KMS-11 (cell line): ENCODE data around the gene RPRD2.

ENCODE experiments used
- H2AFZ ChIP-seq: fragments of 200-600 bp; sonication (generic); 2 replicates; pipeline ENCODE4 v1.6.1; 2016; ENCODE audit warnings: antibody characterized with exemption, mixed run types, low read depth
- H3K27ac ChIP-seq: fragments of 200-600 bp; sonication (generic); 2 replicates; pipeline ENCODE4 v1.6.1; 2016; ENCODE audit warnings: mild to moderate bottlenecking, mixed run types
- H3K27me3 ChIP-seq: fragments of 200-600 bp; sonication (generic); 2 replicates; pipeline ENCODE4 v1.6.1; 2017; ENCODE audit warnings: mild to moderate bottlenecking, low read depth, mixed run types, moderate library complexity; ENCODE audit not compliant: insufficient read depth
- H3K36me3 ChIP-seq: fragments of 200-600 bp; sonication (generic); 2 replicates; pipeline ENCODE4 v1.6.1; 2017; ENCODE audit warnings: mild to moderate bottlenecking, mixed run types; ENCODE audit not compliant: insufficient read depth
- H3K4me1 ChIP-seq: fragments of 200-600 bp; sonication (generic); 2 replicates; pipeline ENCODE4 v1.6.1; 2016; ENCODE audit warnings: mild to moderate bottlenecking, low read depth, mixed run types; ENCODE audit not compliant: poor library complexity, severe bottlenecking
- H3K4me2 ChIP-seq: fragments of 200-600 bp; sonication (generic); 2 replicates; pipeline ENCODE4 v1.7.0; 2016; ENCODE audit warnings: mild to moderate bottlenecking, mixed run types
- H3K4me3 ChIP-seq: fragments of 200-600 bp; sonication (generic); IDR thresholded peaks from 2 replicates; pipeline ENCODE4 v1.6.1; 2017; ENCODE audit warnings: low read depth, low read length, mixed read lengths; ENCODE audit not compliant: insufficient read depth
- H3K79me2 ChIP-seq: fragments of 200-600 bp; sonication (generic); 2 replicates; pipeline ENCODE4 v1.6.1; 2016; ENCODE audit warnings: low read depth, mixed run types; ENCODE audit not compliant: insufficient read depth
- H3K9ac ChIP-seq: fragments of 200-600 bp; sonication (generic); 2 replicates; pipeline ENCODE4 v1.6.1; 2016; ENCODE audit warnings: mild to moderate bottlenecking, mixed run types
- H4K20me1 ChIP-seq: fragments of 200-600 bp; sonication (generic); 2 replicates; pipeline ENCODE4 v1.6.1; 2016; ENCODE audit warnings: mild to moderate bottlenecking, mixed run types; ENCODE audit not compliant: insufficient read depth
- CTCF ChIP-seq: fragments of 200-600 bp; sonication (generic); conservative IDR thresholded peaks from 2 replicates; pipeline ENCODE4 v1.6.1; 2017; ENCODE audit warnings: low read depth, mild to moderate bottlenecking, antibody characterized with exemption, low read length, moderate library complexity, mixed read lengths

Gene RPRD2

GRCh38 chr1:150332651-150333290 is 31.2 kb upstream of the RPRD2 start:
- peaks cover 76% of the 10 kb centered on the region; the same call in 1 of the 2 replicates for H3K36me3 ChIP-seq

GRCh38 chr1:150346316-150346715 is 17.6 kb upstream of the RPRD2 start:
- peaks cover 34% of the 10 kb centered on the region; the same call in 1 of the 2 replicates for H3K36me3 ChIP-seq
- H4K20me1 ChIP-seq: no peaks in the 10 kb centered on the region
- H3K4me2 ChIP-seq: no peak overlapping the region
- no peak for TF ChIP-seq CTCF
- no peak overlapping the region for H2AFZ ChIP-seq
- H3K4me1 ChIP-seq: no peaks in the 10 kb centered on the region
- H3K9ac ChIP-seq: no peak overlapping the region
- H3K27me3 ChIP-seq: no peaks in the 10 kb centered on the region
- H3K27ac ChIP-seq: no peak overlapping the region
- H3K4me3 ChIP-seq: no peak overlapping the region
- H3K79me2 ChIP-seq: no peaks in the 10 kb centered on the region

More at GRCh38 chr1:150332651-150333290, 31.2 kb upstream of the RPRD2 start:
- H3K27ac ChIP-seq: no peak overlapping the region
- H2AFZ ChIP-seq: no peak overlapping the region
- peaks cover 4% of the 10 kb centered on the region; the same call in 1 of the 2 replicates for H3K79me2 ChIP-seq
- H3K4me1 ChIP-seq: no peaks in the 10 kb centered on the region
- no peak for TF ChIP-seq CTCF
- no peak overlapping the region for H3K4me2 ChIP-seq
- H3K27me3 ChIP-seq: no peaks in the 10 kb centered on the region
- H3K4me3 ChIP-seq: no peak overlapping the region
- no peak overlapping the region for H3K9ac ChIP-seq
- H4K20me1 ChIP-seq: no peaks in the 10 kb centered on the region

GRCh38 chr1:150352866-150353265 is 11.1 kb upstream of the RPRD2 start:
- H4K20me1 ChIP-seq: no peaks in the 10 kb centered on the region
- H3K4me1 ChIP-seq: no peaks in the 10 kb centered on the region
- H3K79me2 ChIP-seq: no peaks in the 10 kb centered on the region
- H3K9ac ChIP-seq: no peak overlapping the region
- no peak overlapping the region for H2AFZ ChIP-seq
- no peak overlapping the region for H3K27ac ChIP-seq
- H3K36me3 ChIP-seq: peaks cover 9% of the 10 kb centered on the region; the same call in 1 of the 2 replicates
- no peaks in the 10 kb centered on the region for H3K27me3 ChIP-seq
- no peak overlapping the region for H3K4me2 ChIP-seq
- H3K4me3 ChIP-seq: no peak overlapping the region
- no peak for TF ChIP-seq CTCF

- H3K4me2 ChIP-seq: peak overlapping the region; percentile 24
- H3K9ac ChIP-seq: peak overlapping the region; percentile 92; the same call in 1 of the 2 replicates
- no peaks in the 10 kb centered on the region for H3K27me3 ChIP-seq
- H3K4me1 ChIP-seq: peaks cover 20% of the 10 kb centered on the region
- peak overlapping the region; percentile 95 for H3K27ac ChIP-seq
- no peak; the same call in 1 of the 2 replicates for TF ChIP-seq CTCF
- H3K36me3 ChIP-seq: no peaks in the 10 kb centered on the region
- peak overlapping the region; percentile 94 for H3K4me3 ChIP-seq
- H4K20me1 ChIP-seq: peaks cover 4% of the 10 kb centered on the region; the same call in 1 of the 2 replicates
- peak overlapping the region; percentile 71 for H2AFZ ChIP-seq
- H3K79me2 ChIP-seq: peaks cover 34% of the 10 kb centered on the region
Measured at GRCh38 chr1:150362721-150363425, 1.1 kb upstream of the RPRD2 start.
